GM18505 (cell line): ENCODE data around the gene LMO2.

Experiments
- ATAC-seq: cut with Tn5 transposase; IDR thresholded peaks from one replicate; pipeline ENCODE4 v1.9.1; 2021; ENCODE audit not compliant: unreplicated experiment
- POLR2A ChIP-seq: IDR thresholded peaks from 4 replicates; pipeline ENCODE4 v1.6.1; 2011; ENCODE audit warnings: borderline replicate concordance; ENCODE audit not compliant: insufficient read depth, insufficient read length; ENCODE audit errors: extremely low read depth

LMO2 gene

GRCh38 chr11:33889296-33889695 lies 2.6 kb downstream of the LMO2 start:
- no peak for ATAC-seq
- TF ChIP-seq POLR2A, result no peak

- no peak for TF ChIP-seq POLR2A
- ATAC-seq, result no peak
Observed at GRCh38 chr11:33887886-33888285, 4.0 kb downstream of the LMO2 start.

- no peak for ATAC-seq
Observed at GRCh38 chr11:33885338-33886005, 6.4 kb downstream of the LMO2 start.

GRCh38 chr11:33884601-33885000 lies 7.3 kb downstream of the LMO2 start:
- TF ChIP-seq POLR2A, result no peak
- ATAC-seq, result no peak

More at GRCh38 chr11:33885338-33886005, 6.4 kb downstream of the LMO2 start:
- no peak for TF ChIP-seq POLR2A

GRCh38 chr11:33884035-33884434 lies 7.8 kb downstream of the LMO2 start:
- no peak for ATAC-seq
- no peak for TF ChIP-seq POLR2A

GRCh38 chr11:33881651-33882503 lies 10.0 kb downstream of the LMO2 start:
- no peak for TF ChIP-seq POLR2A
- no peak for ATAC-seq

- TF ChIP-seq POLR2A, result no peak
- no peak for ATAC-seq
Observed at GRCh38 chr11:33880979-33881378, 10.9 kb downstream of the LMO2 start.

- ATAC-seq, result no peak
Observed at GRCh38 chr11:33879375-33879774, 12.5 kb downstream of the LMO2 start.

GRCh38 chr11:33877038-33877437 lies 14.8 kb downstream of the LMO2 start:
- TF ChIP-seq POLR2A, result no peak
- ATAC-seq, result no peak

More at GRCh38 chr11:33879375-33879774, 12.5 kb downstream of the LMO2 start:
- TF ChIP-seq POLR2A, result no peak

GRCh38 chr11:33875621-33876294 lies 16.1 kb downstream of the LMO2 start:
- TF ChIP-seq POLR2A, result no peak
- no peak for ATAC-seq

GRCh38 chr11:33874910-33875490 lies 16.9 kb downstream of the LMO2 start:
- no peak for TF ChIP-seq POLR2A
- ATAC-seq, result no peak

- no peak for TF ChIP-seq POLR2A
- ATAC-seq, result no peak
Observed at GRCh38 chr11:33874433-33874832, 17.4 kb downstream of the LMO2 start.
